HFF-Myc (cell line): ENCODE measurements around the gene NRBF2.

Experiments
- DNase-seq: peaks from one replicate; pipeline ENCODE4 v3.0.0-alpha.2; 2011; ENCODE audit warnings: low read depth; ENCODE audit errors: extremely low read depth
- H3K4me3 ChIP-seq: replicated peaks from 2 replicates; pipeline ENCODE4 v1.5.1; 2011; ENCODE audit warnings: low read depth, mild to moderate bottlenecking, control low read depth, low read length
- CTCF ChIP-seq: IDR thresholded peaks from 2 replicates; pipeline ENCODE4 v1.5.1; 2012; ENCODE audit warnings: mild to moderate bottlenecking, low read depth, low read length, control low read depth; ENCODE audit errors: missing control alignments

NRBF2 gene

GRCh38 chr10:63123727-63124362, 9.3 kb upstream of the NRBF2 start:
- DNase-seq, result no peak
- no peak for TF ChIP-seq CTCF

GRCh38 chr10:63125459-63125858, 7.7 kb upstream of the NRBF2 start:
- no peak for TF ChIP-seq CTCF
- DNase-seq, result no peak
- no peak overlapping the region for H3K4me3 ChIP-seq

More at GRCh38 chr10:63123727-63124362, 9.3 kb upstream of the NRBF2 start:
- H3K4me3 ChIP-seq, result no peak overlapping the region

GRCh38 chr10:63128443-63128842, 4.7 kb upstream of the NRBF2 start:
- no peak for DNase-seq
- H3K4me3 ChIP-seq, result no peak overlapping the region
- TF ChIP-seq CTCF, result no peak

GRCh38 chr10:63129888-63130287, 3.2 kb upstream of the NRBF2 start:
- TF ChIP-seq CTCF, result no peak
- DNase-seq, result no peak
- H3K4me3 ChIP-seq, result no peak overlapping the region

- no peak overlapping the region for H3K4me3 ChIP-seq
- DNase-seq, result no peak
- TF ChIP-seq CTCF, result no peak
These were observed 475 bp upstream of the NRBF2 start for GRCh38 chr10:63132651-63133055.

- no peak for DNase-seq
- TF ChIP-seq CTCF, result no peak
- H3K4me3 ChIP-seq, result peak overlapping the region; percentile 97
These were observed 861 bp downstream of the NRBF2 start for GRCh38 chr10:63133821-63134557.
